ENCODE data around the gene ZNF641.
"Not testable (repeated sequence)": the region's sequence is repeated elsewhere in the genome, so short reads cannot be mapped to it uniquely, and the experiment has no call there.

ZNF641 gene

GRCh38 chr12:48333680-48334079 lies 17.0 kb downstream of the ZNF641 start:
- DNase-seq = not testable (repeated sequence)

GRCh38 chr12:48331399-48331798 lies 19.3 kb downstream of the ZNF641 start:
- DNase-seq = no peak

- DNase-seq = no peak
Measured at GRCh38 chr12:48329199-48329939, 21.4 kb downstream of the ZNF641 start.

GRCh38 chr12:48316491-48316890 lies 34.2 kb downstream of the ZNF641 start:
- DNase-seq = no peak

GRCh38 chr12:48311313-48311712 lies 39.4 kb downstream of the ZNF641 start:
- DNase-seq = peak; percentile 46

- no peak for DNase-seq
Measured at GRCh38 chr12:48307269-48307668, 43.5 kb downstream of the ZNF641 start.

GRCh38 chr12:48305190-48305589 lies 45.5 kb downstream of the ZNF641 start:
- no peak for DNase-seq

GRCh38 chr12:48302161-48302911 lies 48.4 kb downstream of the ZNF641 start:
- no peak for DNase-seq

- no peak for DNase-seq
Measured at GRCh38 chr12:48300774-48301173, 49.9 kb downstream of the ZNF641 start.

- DNase-seq = peak; percentile 93
Measured at GRCh38 chr12:48296586-48297282, 54.0 kb downstream of the ZNF641 start.

- no peak for DNase-seq
Measured at GRCh38 chr12:48292040-48292439, 58.7 kb downstream of the ZNF641 start.

GRCh38 chr12:48291511-48291910 lies 59.2 kb downstream of the ZNF641 start:
- DNase-seq = no peak

GRCh38 chr12:48288387-48289268 lies 62.1 kb downstream of the ZNF641 start:
- no peak for DNase-seq
